GM12865 (cell line): ENCODE data around the gene NDST1.

ENCODE experiments used
- DNase-seq: peaks from one replicate; pipeline ENCODE4 v3.0.0; 2010; ENCODE audit warnings: low read depth
- H3K4me3 ChIP-seq: 2 replicates; pipeline ENCODE4 v1.5.1; 2011; ENCODE audit warnings: mild to moderate bottlenecking, low read depth, low read length, control low read depth
- CTCF ChIP-seq: IDR thresholded peaks from 2 replicates; pipeline ENCODE4 v1.5.1; 2011; ENCODE audit warnings: low read length, control low read depth, low read depth, inconsistent platforms; ENCODE audit not compliant: insufficient read depth; ENCODE audit errors: missing control alignments

The NDST1 gene

GRCh38 chr5:150568663-150569062, 60.7 kb downstream of the NDST1 start:
- DNase-seq, result no peak
- H3K4me3 ChIP-seq, result no peak overlapping the region

DNA sequence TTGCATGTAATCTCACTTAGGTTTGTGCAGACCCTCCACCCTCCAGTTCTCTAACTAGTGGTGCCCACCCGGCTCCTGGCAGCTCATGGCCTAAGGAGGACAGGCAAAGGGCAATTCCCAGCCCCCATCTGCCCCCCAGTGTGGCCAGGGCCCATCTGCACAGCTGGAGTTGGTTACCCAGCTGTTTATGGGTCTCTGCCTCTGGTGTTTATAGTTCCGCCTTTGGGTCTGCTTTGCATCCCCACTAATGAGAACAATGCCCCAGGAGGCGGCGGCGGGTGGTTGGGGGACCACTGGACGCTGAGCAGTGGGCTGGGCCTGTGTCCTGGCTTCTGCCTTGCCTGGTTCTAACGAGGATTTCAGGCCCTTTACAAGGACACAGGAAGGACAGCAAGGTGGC, 62.4 kb downstream of the NDST1 start:
- no peak for DNase-seq
- H3K4me3 ChIP-seq, result no peak overlapping the region

More at GRCh38 chr5:150568663-150569062, 60.7 kb downstream of the NDST1 start:
- no peak for TF ChIP-seq CTCF

GRCh38 chr5:150571836-150572235, 63.9 kb downstream of the NDST1 start:
- DNase-seq, result no peak
- TF ChIP-seq CTCF, result no peak
- H3K4me3 ChIP-seq, result no peak overlapping the region

More for the DNA sequence above, 62.4 kb downstream of the NDST1 start:
- no peak for TF ChIP-seq CTCF

- no peak for TF ChIP-seq CTCF
- H3K4me3 ChIP-seq, result no peak overlapping the region
- DNase-seq, result no peak
These were observed 65.3 kb downstream of the NDST1 start for GRCh38 chr5:150573216-150573615.

- DNase-seq, result no peak
- no peak overlapping the region for H3K4me3 ChIP-seq
- TF ChIP-seq CTCF, result no peak
These were observed 66.2 kb downstream of the NDST1 start for GRCh38 chr5:150573867-150574817.

- no peak for DNase-seq
- TF ChIP-seq CTCF, result no peak
- H3K4me3 ChIP-seq, result no peak overlapping the region
These were observed 67.1 kb downstream of the NDST1 start for GRCh38 chr5:150574818-150575547.
